HepG2 (cell line): ENCODE data around the gene VDAC2. TPM values are rescaled to one million over a fixed set of nuclear protein-coding genes. Genes with fewer than 3 reads are reported as not detected.

Experiments
- ATAC-seq: fragments of 200-7000 bp; cut with Tn5 transposase; 3 replicates; pipeline ENCODE4 v1.9.1; 2020; ENCODE audit warnings: mild to moderate bottlenecking, moderate library complexity
- BruUV-seq: library from RNA; stranded (reverse); fragments of 400-500 nt; replicated peaks from 2 replicates; lab custom pipeline; 2021; lab: Mats Ljungman, UMichigan
- CTCF ChIA-PET: fragments of 300-600 bp; formaldehyde crosslinking; extraction: SDS; loops from one replicate; lab custom pipeline; 2021; ENCODE audit warnings: low total read pairs, inconsistent platforms, low intra/inter-chr PET ratio; lab: Yijun Ruan, JAX
- POLR2A ChIA-PET: fragments of 350-600 bp; sonication (Branson Sonifier 250); formaldehyde crosslinking; loops from one replicate; lab custom pipeline; 2020; ENCODE audit warnings: antibody characterized with exemption, inconsistent platforms; lab: Yijun Ruan, JAX
- DNase-seq: peaks from one replicate; pipeline ENCODE4 v3.0.0-alpha.2; 2015; ENCODE audit warnings: low spot score
- FAIRE-seq: peaks from 3 replicates; lab custom pipeline; 2011; peaks lifted over from hg19 to GRCh38; lab: Jason Lieb, UNC
- H2AFZ ChIP-seq: one replicate; pipeline ENCODE4 v1.6.1; 2011; ENCODE audit warnings: low read length, inconsistent platforms
- H3K27ac ChIP-seq: fragments of 300-600 bp; 3 replicates; pipeline ENCODE4 v1.8.0; 2011; ENCODE audit warnings: mixed run types, mild to moderate bottlenecking, mixed read lengths, low read length, inconsistent platforms; ENCODE audit not compliant: insufficient read depth; ENCODE audit errors: extremely low read length
- H3K27me3 ChIP-seq, 2 experiments: fragments of 200-600 bp in 1 of 2; 2 replicates in 1 of 2; 3 replicates in 1 of 2; pipeline versions ENCODE4 v1.6.0 to v1.8.0; 2011; ENCODE audit warnings: low read length in 2 of 2, mild to moderate bottlenecking in 2 of 2, moderate library complexity in 2 of 2, inconsistent platforms in 1 of 2; ENCODE audit not compliant: insufficient read depth in 2 of 2, control insufficient read depth in 1 of 2
- H3K36me3 ChIP-seq, 2 experiments: fragments of 200-600 bp in 1 of 2; replicated peaks in 1 of 2; 2 replicates in 1 of 2; 3 replicates in 1 of 2; pipeline versions ENCODE4 v1.5.1 to v1.8.0; 2011; ENCODE audit warnings: low read length in 2 of 2, inconsistent platforms in 1 of 2; ENCODE audit not compliant: insufficient read depth in 2 of 2, control insufficient read depth in 1 of 2
- H3K4me1 ChIP-seq: 2 replicates; pipeline ENCODE4 v1.5.1; 2012; ENCODE audit warnings: low read length, inconsistent platforms; ENCODE audit not compliant: insufficient read depth
- H3K4me2 ChIP-seq: 2 replicates; pipeline ENCODE4 v1.6.0; 2011; ENCODE audit warnings: low read depth, low read length, inconsistent platforms
- H3K4me3 ChIP-seq, 3 experiments: fragments of 200-600 bp in 1 of 3; sonication (generic), shearing (Covaris generic) in 1 of 3; replicated peaks in 1 of 3; 2 replicates each; pipeline ENCODE4 v1.5.1; 2011 to 2016; ENCODE audit warnings: low read length in 3 of 3, inconsistent platforms in 2 of 3, low read depth in 2 of 3, mild to moderate bottlenecking in 2 of 3, control low read depth in 1 of 3, mixed read lengths in 1 of 3; ENCODE audit not compliant: insufficient read depth in 1 of 3
- H3K79me2 ChIP-seq: one replicate; pipeline ENCODE4 v1.6.1; 2011; ENCODE audit warnings: low read length, inconsistent platforms; ENCODE audit not compliant: insufficient read depth
- H3K9ac ChIP-seq: 2 replicates; pipeline ENCODE4 v1.6.0; 2011; ENCODE audit warnings: mild to moderate bottlenecking, low read depth, low read length, inconsistent platforms; ENCODE audit not compliant: insufficient read depth
- H3K9me3 ChIP-seq: 2 replicates; pipeline ENCODE4 v1.5.1; 2012; ENCODE audit warnings: mild to moderate bottlenecking, low read length
- H4K20me1 ChIP-seq: 2 replicates; pipeline ENCODE4 v1.6.0; 2011; ENCODE audit warnings: inconsistent platforms, mild to moderate bottlenecking, low read length, moderate library complexity; ENCODE audit not compliant: insufficient read depth
- AGO2 ChIP-seq: fragments of 200-400 bp; formaldehyde crosslinking; optimal IDR thresholded peaks from 2 replicates; pipeline ENCODE3; 2017; ENCODE audit warnings: mild to moderate bottlenecking, low read depth, low read length, moderate library complexity
- CHD4 ChIP-seq: fragments of 200-600 bp; sonication (generic); IDR thresholded peaks from 2 replicates; pipeline ENCODE4 v1.7.0; 2017; ENCODE audit warnings: mild to moderate bottlenecking, low read length, borderline replicate concordance
- GATAD1 ChIP-seq: IDR thresholded peaks from 2 replicates; pipeline ENCODE4 v1.6.1; 2016; ENCODE audit warnings: missing genetic modification reagents, missing compliant biosample characterization
- HDAC2 ChIP-seq: sonication (generic); formaldehyde crosslinking; IDR thresholded peaks from 2 replicates; pipeline ENCODE4 v1.4.0; 2020; ENCODE audit warnings: missing genetic modification reagents
- HOXA5 ChIP-seq: sonication (generic); formaldehyde crosslinking; IDR thresholded peaks from 2 replicates; pipeline ENCODE4 v1.4.0; 2020; ENCODE audit warnings: missing genetic modification reagents
- MED13 ChIP-seq: sonication (generic); formaldehyde crosslinking; IDR thresholded peaks from 2 replicates; pipeline ENCODE4 v1.5.0; 2020; ENCODE audit warnings: missing genetic modification reagents
- MTERF4 ChIP-seq: sonication (generic); formaldehyde crosslinking; IDR thresholded peaks from 2 replicates; pipeline ENCODE4 v1.8.0; 2023; ENCODE audit warnings: mild to moderate bottlenecking, missing genetic modification reagents
- NR2F6 ChIP-seq, 2 experiments: IDR thresholded peaks; 2 replicates each; pipeline ENCODE4 v1.6.1; 2016; ENCODE audit warnings: antibody characterized with exemption in 1 of 2, mild to moderate bottlenecking in 1 of 2
- PRMT3 ChIP-seq: sonication (generic); formaldehyde crosslinking; IDR thresholded peaks from 2 replicates; pipeline ENCODE4 v1.8.1; 2022; ENCODE audit warnings: low read depth, mild to moderate bottlenecking, moderate library complexity, missing genetic modification reagents, borderline replicate concordance
- RBAK ChIP-seq: sonication (generic); formaldehyde crosslinking; IDR thresholded peaks from 2 replicates; pipeline ENCODE4 v1.5.1; 2020; ENCODE audit warnings: mild to moderate bottlenecking, missing genetic modification reagents
- RXRA ChIP-seq: sonication (generic); formaldehyde crosslinking; IDR thresholded peaks from 2 replicates; pipeline ENCODE4 v1.5.1; 2020; ENCODE audit warnings: missing genetic modification reagents
- RXRB ChIP-seq: IDR thresholded peaks from 2 replicates; pipeline ENCODE4 v1.6.1; 2016; ENCODE audit warnings: borderline replicate concordance, missing genetic modification reagents, missing compliant biosample characterization
- TCF7 ChIP-seq: sonication (generic); IDR thresholded peaks from 2 replicates; pipeline ENCODE4 v1.6.1; 2016; ENCODE audit warnings: antibody characterized with exemption, low read depth
- TFDP2 ChIP-seq: sonication (generic); formaldehyde crosslinking; IDR thresholded peaks from 2 replicates; pipeline ENCODE4 v1.4.0; 2020; ENCODE audit warnings: missing genetic modification reagents
- THYN1 ChIP-seq: sonication (generic); formaldehyde crosslinking; IDR thresholded peaks from 2 replicates; pipeline ENCODE4 v1.8.1; 2023; ENCODE audit warnings: low read depth, mild to moderate bottlenecking, moderate library complexity, missing genetic modification reagents, borderline replicate concordance
- ZBTB14 ChIP-seq: sonication (generic); formaldehyde crosslinking; IDR thresholded peaks from 2 replicates; pipeline ENCODE4 v1.4.0; 2020; ENCODE audit warnings: missing genetic modification reagents
- ZBTB21 ChIP-seq: sonication (generic); formaldehyde crosslinking; IDR thresholded peaks from 2 replicates; pipeline ENCODE4 v1.4.0; 2020; ENCODE audit warnings: missing genetic modification reagents
- ZSCAN21 ChIP-seq: sonication (generic); formaldehyde crosslinking; IDR thresholded peaks from 2 replicates; pipeline ENCODE4 v1.8.0; 2022; ENCODE audit warnings: mild to moderate bottlenecking, missing genetic modification reagents, moderate library complexity, borderline replicate concordance
- WGBS: methylation state at CpG from one replicate; pipeline ENCODE4 v1.1.6; 2017; ENCODE audit warnings: low lambda C conversion rate; 5-methylcytosine and 5-hydroxymethylcytosine counted together
- in situ Hi-C: cut with HindIII; loops from 2 replicates; pipeline ENCODE4 v1.10.0; 2017; ENCODE audit warnings: low pct_unique_long_range_greater_than_20kb; ENCODE audit not compliant: extremely low pct_ligation_motif_present
- intact Hi-C: fragments of 100-400 bp; cut with micrococcal nuclease; formaldehyde crosslinking; loops from one replicate; pipeline ENCODE4 v1.10.0; 2022; ENCODE audit not compliant: unreplicated experiment
- polyA plus RNA-seq, 8 experiments: library from polyadenylated mRNA; depleted of rRNA in 3 of 8; stranded (reverse) in 7 of 8; unstranded in 1 of 8; fragments of >200 nt; fragmentation: Illumina TruSeq in 4 of 8; extraction: Trizol in 4 of 8; gene quantifications; 2 replicates each; pipeline versions ENCODE4 v1.2.1 to v1.2.3, GENCODE V29; 2011 to 2016; ENCODE audit warnings: low read depth in 4 of 8, missing spikeins in 1 of 8, mixed read lengths in 1 of 8; ENCODE audit not compliant: insufficient read depth in 1 of 8
- total RNA-seq, 5 experiments: library from RNA; depleted of rRNA; stranded (reverse); fragments of >200 nt; fragmentation: Illumina TruSeq; extraction: Trizol; gene quantifications; 2 replicates each; pipeline ENCODE4 v1.2.3, GENCODE V29; 2016; ENCODE audit warnings: low read depth in 1 of 5
- TF ChIP-seq, protein P1 (sequence below): sonication (generic); formaldehyde crosslinking; IDR thresholded peaks from 2 replicates; pipeline ENCODE4 v1.5.0; 2020; ENCODE audit warnings: missing genetic modification reagents

Gene VDAC2
- total and polyA plus RNA-seq, 2 of the 13 experiments (the other 11 are each of a cell fraction or from before 2014, with no cell fraction given) = 67.9 to 222 TPM

- TF ChIP-seq TFDP2 (CRISPR knock-in tag) = no peak
These were observed 50.4 kb downstream of the VDAC2 start (continued) for GRCh38 chr10:75260990-75261389.

GRCh38 chr10:75261813-75262705, 51.5 kb downstream of the VDAC2 start:
- no peaks in the 10 kb centered on the region for H3K9me3 ChIP-seq
- H3K79me2 ChIP-seq = no peaks in the 10 kb centered on the region
- no peaks in the 10 kb centered on the region for H4K20me1 ChIP-seq
- CTCF ChIA-PET = no interaction called here
- FAIRE-seq (no peak), ATAC-seq (peak; percentile 87), DNase-seq (peak; percentile 24)
- peaks cover 0 to 5% of the 10 kb centered on the region in 2 experiments; a peak in 2 of 5 replicates for H3K27me3 ChIP-seq
- no TSS peak for BruUV-seq
- H3K9ac ChIP-seq = no peak overlapping the region
- peak overlapping the region; percentile 0 to 55 (median 35); a peak in 3 of 6 replicates for H3K4me3 ChIP-seq
- H3K4me2 ChIP-seq = peak overlapping the region; percentile 80
- POLR2A ChIA-PET = interaction anchor here (1.4 kb wide), 1 partner anchor 33 kb away, joined by 4 read pairs; no protein-coding TSS in a partner anchor
- in situ Hi-C loops (no loop called here), intact Hi-C loops (no loop called here)
- peaks cover 19% of the 10 kb centered on the region for H3K4me1 ChIP-seq
- no peak overlapping the region for H2AFZ ChIP-seq
- no peak overlapping the region for H3K27ac ChIP-seq
- WGBS = 19% methylated on average over 16 of the region's 25 CpGs
- no peaks in the 10 kb centered on the region for H3K36me3 ChIP-seq
- TF ChIP-seq RXRB (CRISPR knock-in tag) (no peak), TCF7 (no peak), GATAD1 (CRISPR knock-in tag) (no peak), RXRA (CRISPR knock-in tag) (no peak), MTERF4 (CRISPR knock-in tag) (no peak), HOXA5 (no peak), ZBTB21 (no peak), ZSCAN21 (CRISPR knock-in tag) (no peak), ZBTB14 (CRISPR knock-in tag) (no peak), PRMT3 (CRISPR knock-in tag) (no peak), MED13 (no peak), THYN1 (CRISPR knock-in tag) (no peak), RBAK (no peak), NR2F6 (IDR thresholded peaks at IDR 0.05) (no peak), NR2F6 (CRISPR knock-in tag; IDR thresholded peaks at IDR 0.05) (no peak), HDAC2 (CRISPR knock-in tag) (peak; percentile 36; the same call in 1 of the 2 replicates), AGO2 (no peak), CHD4 (no peak)
- TF ChIP-seq, protein P1, sequence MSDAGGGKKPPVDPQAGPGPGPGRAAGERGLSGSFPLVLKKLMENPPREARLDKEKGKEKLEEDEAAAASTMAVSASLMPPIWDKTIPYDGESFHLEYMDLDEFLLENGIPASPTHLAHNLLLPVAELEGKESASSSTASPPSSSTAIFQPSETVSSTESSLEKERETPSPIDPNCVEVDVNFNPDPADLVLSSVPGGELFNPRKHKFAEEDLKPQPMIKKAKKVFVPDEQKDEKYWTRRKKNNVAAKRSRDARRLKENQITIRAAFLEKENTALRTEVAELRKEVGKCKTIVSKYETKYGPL = no peak
